SU-DHL-6 (cell line): ENCODE data around the gene NDUFB10.

Source experiments
- H2AFZ ChIP-seq: fragments of 200-600 bp; sonication (generic); 2 replicates; pipeline ENCODE4 v1.6.1; 2014; ENCODE audit warnings: low read depth, mild to moderate bottlenecking, moderate library complexity, mixed read lengths, antibody characterized with exemption, low read length; ENCODE audit not compliant: severe bottlenecking
- H3F3A ChIP-seq: fragments of 200-600 bp; shearing (Covaris generic); 2 replicates; pipeline ENCODE4 v1.6.0; 2016; ENCODE audit warnings: antibody characterized with exemption, mild to moderate bottlenecking; ENCODE audit not compliant: insufficient read depth
- H3K27ac ChIP-seq: fragments of 200-600 bp; sonication (generic); 2 replicates; pipeline ENCODE4 v1.5.1; 2016; ENCODE audit warnings: low read depth, mild to moderate bottlenecking, low read length, moderate library complexity, mixed read lengths
- H3K27me3 ChIP-seq: fragments of 200-600 bp; sonication (generic), shearing (Covaris generic); 2 replicates; pipeline ENCODE4 v1.6.0; 2014; ENCODE audit warnings: mild to moderate bottlenecking, low read length
- H3K36me3 ChIP-seq: fragments of 200-600 bp; sonication (generic); 2 replicates; pipeline ENCODE4 v1.6.1; 2014; ENCODE audit warnings: mild to moderate bottlenecking, low read length, mixed read lengths
- H3K4me2 ChIP-seq: fragments of 300-600, 200-600 bp; shearing (Covaris generic), sonication (generic); 2 replicates; pipeline ENCODE4 v1.6.0; 2014; ENCODE audit warnings: low read length, low read depth, mild to moderate bottlenecking; ENCODE audit not compliant: poor library complexity, severe bottlenecking
- H3K4me3 ChIP-seq: fragments of 200-600 bp; sonication (generic); 2 replicates; pipeline ENCODE4 v1.5.1; 2014; ENCODE audit warnings: antibody characterized with exemption, low read length, mild to moderate bottlenecking, mixed read lengths; ENCODE audit not compliant: insufficient read depth, poor library complexity, severe bottlenecking
- H3K79me2 ChIP-seq: fragments of 200-600 bp; sonication (generic); 2 replicates; pipeline ENCODE4 v1.6.1; 2014; ENCODE audit warnings: mild to moderate bottlenecking, low read length, moderate library complexity; ENCODE audit not compliant: insufficient read depth
- H3K9ac ChIP-seq: fragments of 200-600 bp; sonication (generic); 2 replicates; pipeline ENCODE4 v1.7.0; 2014; ENCODE audit warnings: mild to moderate bottlenecking, low read length
- H3K9me2 ChIP-seq: fragments of 200-600 bp; sonication (generic); replicated peaks from 2 replicates; pipeline ENCODE4 v1.6.1; 2014; ENCODE audit warnings: low read length; ENCODE audit not compliant: insufficient read depth
- H3K9me3 ChIP-seq: fragments of 200-600 bp; sonication (generic); 2 replicates; pipeline ENCODE4 v1.6.1; 2014; ENCODE audit warnings: low read length, mixed read lengths; ENCODE audit not compliant: insufficient read depth
- H4K20me1 ChIP-seq: fragments of 200-600 bp; sonication (generic); 2 replicates; pipeline ENCODE4 v1.6.1; 2014; ENCODE audit warnings: low read depth, mild to moderate bottlenecking, antibody characterized with exemption, low read length, moderate library complexity, mixed read lengths
- EZH2phosphoT487 ChIP-seq: fragments of 200-600 bp; sonication (generic), shearing (Covaris generic); conservative IDR thresholded peaks from 2 replicates; pipeline ENCODE4 v1.6.1; 2018; ENCODE audit warnings: mild to moderate bottlenecking, antibody characterized with exemption, low read length, moderate library complexity, mixed read lengths
- TF ChIP-seq, protein P1 (sequence below): fragments of 200-600 bp; sonication (generic); IDR thresholded peaks from one replicate; pipeline ENCODE4 v1.5.1; 2017; ENCODE audit warnings: antibody characterized with exemption, mild to moderate bottlenecking, low read length, moderate library complexity; ENCODE audit not compliant: insufficient read depth, poor library complexity, severe bottlenecking

Gene NDUFB10

DNA sequence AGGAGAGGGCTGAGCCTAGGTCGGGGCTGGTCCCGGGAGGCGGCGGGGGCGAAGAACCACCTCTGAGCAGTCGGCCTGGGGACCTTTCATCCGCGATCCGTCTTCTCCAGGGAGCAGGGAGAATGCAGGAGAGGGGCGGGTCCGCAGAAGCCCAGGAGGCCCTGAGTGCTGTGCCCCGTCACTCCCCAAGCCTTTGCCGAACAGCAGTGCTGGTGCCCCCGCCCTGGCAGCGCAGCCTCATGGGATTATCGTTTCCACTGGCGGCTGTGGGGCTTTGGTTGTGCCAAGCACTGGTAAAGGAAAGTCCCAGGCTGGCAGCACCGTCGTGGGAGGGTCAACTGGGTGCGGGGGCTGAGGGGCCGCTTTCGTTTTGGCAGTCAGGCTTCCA, 13.1 kb downstream of the NDUFB10 start:
- TF ChIP-seq, protein P1, sequence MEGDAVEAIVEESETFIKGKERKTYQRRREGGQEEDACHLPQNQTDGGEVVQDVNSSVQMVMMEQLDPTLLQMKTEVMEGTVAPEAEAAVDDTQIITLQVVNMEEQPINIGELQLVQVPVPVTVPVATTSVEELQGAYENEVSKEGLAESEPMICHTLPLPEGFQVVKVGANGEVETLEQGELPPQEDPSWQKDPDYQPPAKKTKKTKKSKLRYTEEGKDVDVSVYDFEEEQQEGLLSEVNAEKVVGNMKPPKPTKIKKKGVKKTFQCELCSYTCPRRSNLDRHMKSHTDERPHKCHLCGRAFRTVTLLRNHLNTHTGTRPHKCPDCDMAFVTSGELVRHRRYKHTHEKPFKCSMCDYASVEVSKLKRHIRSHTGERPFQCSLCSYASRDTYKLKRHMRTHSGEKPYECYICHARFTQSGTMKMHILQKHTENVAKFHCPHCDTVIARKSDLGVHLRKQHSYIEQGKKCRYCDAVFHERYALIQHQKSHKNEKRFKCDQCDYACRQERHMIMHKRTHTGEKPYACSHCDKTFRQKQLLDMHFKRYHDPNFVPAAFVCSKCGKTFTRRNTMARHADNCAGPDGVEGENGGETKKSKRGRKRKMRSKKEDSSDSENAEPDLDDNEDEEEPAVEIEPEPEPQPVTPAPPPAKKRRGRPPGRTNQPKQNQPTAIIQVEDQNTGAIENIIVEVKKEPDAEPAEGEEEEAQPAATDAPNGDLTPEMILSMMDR = no peak
- TF ChIP-seq EZH2phosphoT487 = no peak
- Histone ChIP-seq H3K4me3 (peak overlapping the region; percentile 99), H3K9ac (peak overlapping the region; percentile 99), H3K27ac (no peak overlapping the region), H3K9me3 (no peaks in the 10 kb centered on the region), H3F3A (peaks cover 5% of the 10 kb centered on the region; the same call in 1 of the 2 replicates), H3K9me2 (no peaks in the 10 kb centered on the region), H3K79me2 (peaks cover 22% of the 10 kb centered on the region), H3K4me2 (peak overlapping the region; percentile 95), H4K20me1 (no peaks in the 10 kb centered on the region; the same call in 1 of the 2 replicates), H3K27me3 (no peaks in the 10 kb centered on the region), H2AFZ (no peak overlapping the region), H3K36me3 (no peaks in the 10 kb centered on the region)

DNA sequence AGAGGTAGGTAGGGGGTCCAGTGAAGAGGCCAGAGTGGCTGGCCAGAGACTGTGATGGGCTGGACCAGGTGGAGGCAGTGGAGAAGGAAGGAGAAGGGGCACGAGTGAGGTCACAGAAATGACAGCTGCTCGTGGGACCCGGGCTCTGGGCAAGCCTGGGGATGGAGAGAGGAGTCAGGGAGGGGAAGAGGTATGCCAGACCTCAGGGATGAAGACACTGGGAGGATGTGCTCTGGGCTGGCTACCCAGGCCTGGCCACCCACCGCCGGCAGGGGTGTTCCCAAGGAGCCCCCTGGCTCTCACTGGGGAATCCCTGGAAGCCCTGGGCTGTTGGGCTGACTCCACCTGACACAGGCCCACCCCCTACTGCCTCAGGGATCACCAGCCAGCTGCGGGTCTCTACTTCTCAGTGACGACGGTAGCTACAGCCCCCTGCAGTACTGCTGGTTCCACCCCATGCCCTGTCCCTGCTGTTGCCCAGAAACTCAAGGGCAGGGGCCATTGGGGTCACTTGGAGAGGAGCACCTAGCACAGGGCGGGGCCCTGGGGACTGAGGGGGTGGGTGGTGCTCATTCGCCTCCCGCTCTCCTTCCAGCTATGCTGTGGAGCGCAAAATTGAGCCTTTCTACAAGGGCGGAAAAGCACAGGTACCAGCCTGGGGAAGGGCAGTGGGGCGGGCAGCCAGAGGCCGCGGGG, 14.3 kb downstream of the NDUFB10 start:
- no peaks in the 10 kb centered on the region; the same call in 1 of the 2 replicates for H4K20me1 ChIP-seq
- H3K9me2 ChIP-seq = no peaks in the 10 kb centered on the region
- TF ChIP-seq EZH2phosphoT487 = no peak
- TF ChIP-seq, protein P1 = no peak
- no peak overlapping the region for H3K9ac ChIP-seq
- H3K27me3 ChIP-seq = no peaks in the 10 kb centered on the region
- peak overlapping the region; percentile 25 for H3K4me2 ChIP-seq
- H2AFZ ChIP-seq = no peak overlapping the region
- no peaks in the 10 kb centered on the region for H3K36me3 ChIP-seq
- no peaks in the 10 kb centered on the region for H3K9me3 ChIP-seq
- peaks cover 22% of the 10 kb centered on the region for H3K79me2 ChIP-seq
- H3F3A ChIP-seq = peaks cover 5% of the 10 kb centered on the region; the same call in 1 of the 2 replicates
- no peak overlapping the region for H3K4me3 ChIP-seq
- no peak overlapping the region for H3K27ac ChIP-seq

DNA sequence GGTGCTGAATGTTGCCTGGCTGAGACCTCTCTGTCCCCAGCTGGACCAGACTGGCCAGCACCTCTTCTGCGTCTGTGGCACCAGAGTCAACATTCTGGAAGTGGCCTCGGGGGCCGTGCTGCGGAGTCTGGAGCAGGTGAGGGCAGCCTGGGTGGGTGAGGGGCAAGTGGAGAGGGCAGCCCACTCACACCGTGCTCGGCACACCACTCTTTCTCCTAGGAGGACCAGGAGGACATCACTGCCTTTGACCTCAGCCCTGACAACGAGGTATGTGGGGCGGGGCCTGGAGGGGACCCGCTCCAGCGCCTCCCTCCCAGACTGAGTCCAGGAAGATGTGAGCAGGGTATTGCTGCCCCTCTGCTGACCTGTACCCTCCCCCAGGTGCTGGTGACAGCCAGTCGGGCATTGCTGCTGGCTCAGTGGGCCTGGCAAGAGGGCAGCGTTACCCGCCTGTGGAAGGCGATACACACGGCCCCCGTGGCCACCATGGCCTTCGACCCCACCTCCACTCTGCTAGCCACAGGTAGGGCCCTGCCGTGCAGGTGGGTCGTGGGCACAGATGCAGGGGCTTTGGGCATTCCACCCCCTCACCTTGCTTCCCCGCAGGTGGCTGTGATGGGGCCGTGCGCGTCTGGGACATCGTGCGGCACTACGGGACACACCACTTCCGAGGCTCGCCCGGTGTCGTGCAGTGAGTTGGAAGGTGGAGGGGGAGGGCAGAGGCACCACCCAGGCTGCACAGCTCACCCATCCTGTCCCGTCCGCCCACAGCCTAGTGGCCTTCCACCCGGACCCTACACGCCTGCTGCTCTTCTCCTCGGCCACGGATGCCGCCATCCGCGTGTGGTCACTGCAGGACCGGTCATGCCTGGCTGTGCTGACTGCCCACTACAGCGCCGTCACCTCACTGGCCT, 15.1 kb downstream of the NDUFB10 start:
- Histone ChIP-seq H3K9ac (no peak overlapping the region), H3K27me3 (no peaks in the 10 kb centered on the region), H3K79me2 (peaks cover 22% of the 10 kb centered on the region), H3K4me3 (no peak overlapping the region), H3K9me3 (no peaks in the 10 kb centered on the region), H3K4me2 (no peak overlapping the region), H2AFZ (no peak overlapping the region), H3F3A (peaks cover 5% of the 10 kb centered on the region; the same call in 1 of the 2 replicates), H3K9me2 (no peaks in the 10 kb centered on the region), H3K27ac (no peak overlapping the region), H4K20me1 (no peaks in the 10 kb centered on the region; the same call in 1 of the 2 replicates), H3K36me3 (no peaks in the 10 kb centered on the region)
- no peak for TF ChIP-seq EZH2phosphoT487
- TF ChIP-seq, protein P1 = no peak
